Measurements from ENCODE around the gene PRKAG2.
"Not testable (repeated sequence)": the region's sequence is repeated elsewhere in the genome, so short reads cannot be mapped to it uniquely, and the experiment has no call there.

The PRKAG2 gene

GRCh38 chr7:151884312-151885201, 7.6 kb upstream of the PRKAG2 start:
- no peak for DNase-seq (ENCODE audit: low spot score)

GRCh38 chr7:151883857-151884256, 6.9 kb upstream of the PRKAG2 start:
- DNase-seq (ENCODE audit: low spot score): no peak

- DNase-seq (ENCODE audit: low spot score): no peak
Observed at GRCh38 chr7:151882734-151883133, 5.8 kb upstream of the PRKAG2 start.

GRCh38 chr7:151880688-151881087, 3.8 kb upstream of the PRKAG2 start:
- no peak for DNase-seq (ENCODE audit: low spot score)

- no peak for DNase-seq (ENCODE audit: low spot score)
Observed at GRCh38 chr7:151877911-151878835, 1.3 kb upstream of the PRKAG2 start.

GRCh38 chr7:151875942-151876898, 695 bp downstream of the PRKAG2 start:
- DNase-seq (ENCODE audit: low spot score): peak; percentile 74

- DNase-seq (ENCODE audit: low spot score): not testable (repeated sequence)
Observed at GRCh38 chr7:151874479-151874878, 2.4 kb downstream of the PRKAG2 start.

- DNase-seq (ENCODE audit: low spot score): no peak
Observed at GRCh38 chr7:151873402-151873965, 3.4 kb downstream of the PRKAG2 start.

GRCh38 chr7:151872531-151873401, 4.1 kb downstream of the PRKAG2 start:
- DNase-seq (ENCODE audit: low spot score): no peak

GRCh38 chr7:151871904-151872303, 5.0 kb downstream of the PRKAG2 start:
- DNase-seq (ENCODE audit: low spot score): no peak

GRCh38 chr7:151871189-151871735, 5.7 kb downstream of the PRKAG2 start:
- DNase-seq (ENCODE audit: low spot score): no peak

- no peak for DNase-seq (ENCODE audit: low spot score)
Observed at GRCh38 chr7:151869968-151870918, 6.7 kb downstream of the PRKAG2 start.

GRCh38 chr7:151869455-151869854, 7.5 kb downstream of the PRKAG2 start:
- DNase-seq (ENCODE audit: low spot score): no peak

- DNase-seq (ENCODE audit: low spot score): no peak
Observed at GRCh38 chr7:151869109-151869428, 7.8 kb downstream of the PRKAG2 start.

GRCh38 chr7:151868396-151869108, 8.4 kb downstream of the PRKAG2 start:
- DNase-seq (ENCODE audit: low spot score): no peak

- no peak for DNase-seq (ENCODE audit: low spot score)
Observed at GRCh38 chr7:151867912-151868311, 9.0 kb downstream of the PRKAG2 start.

GRCh38 chr7:151866761-151867655, 9.9 kb downstream of the PRKAG2 start:
- no peak for DNase-seq (ENCODE audit: low spot score)

All from CD4-positive, alpha-beta T cell treated with Interleukin-6 at 100 ng/mL for 8 hours (primary cell).